Stimulated activated CD4-positive, alpha-beta T cell treated with anti-CD3 and anti-CD28 coated beads, Interleukin-12 subunit alpha, Interleukin-12 subunit beta, amount 100 ng/mL, for 48 hours (primary cell): ENCODE data around the gene FAM229B.

Experiments
- DNase-seq, 3 donors: peaks; one replicate each; pipeline ENCODE4 v3.0.0-alpha.2; 2020; ENCODE audit warnings: low read depth in 2 of 3, low spot score in 1 of 3

FAM229B gene

DNA sequence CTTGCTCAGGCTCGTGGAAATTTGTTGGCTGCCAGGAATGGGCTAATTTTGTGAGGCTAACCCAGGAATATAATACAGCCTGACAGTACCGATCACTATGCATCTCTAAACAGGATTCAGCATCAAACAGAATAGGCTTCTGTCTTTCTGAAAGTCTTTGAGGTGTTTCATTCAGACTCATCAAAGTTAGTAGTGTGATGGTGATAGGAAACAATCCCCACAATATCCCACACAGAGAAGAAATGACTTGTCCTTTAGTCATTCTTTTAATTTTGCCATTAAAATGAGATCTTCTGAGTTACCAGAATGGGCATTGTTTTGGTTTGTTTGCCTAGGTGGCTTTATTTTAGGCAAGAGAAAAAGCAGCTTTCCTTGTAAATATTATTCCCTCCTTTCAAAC is 54.3 kb downstream of the FAM229B start:
- no peak for DNase-seq

DNA sequence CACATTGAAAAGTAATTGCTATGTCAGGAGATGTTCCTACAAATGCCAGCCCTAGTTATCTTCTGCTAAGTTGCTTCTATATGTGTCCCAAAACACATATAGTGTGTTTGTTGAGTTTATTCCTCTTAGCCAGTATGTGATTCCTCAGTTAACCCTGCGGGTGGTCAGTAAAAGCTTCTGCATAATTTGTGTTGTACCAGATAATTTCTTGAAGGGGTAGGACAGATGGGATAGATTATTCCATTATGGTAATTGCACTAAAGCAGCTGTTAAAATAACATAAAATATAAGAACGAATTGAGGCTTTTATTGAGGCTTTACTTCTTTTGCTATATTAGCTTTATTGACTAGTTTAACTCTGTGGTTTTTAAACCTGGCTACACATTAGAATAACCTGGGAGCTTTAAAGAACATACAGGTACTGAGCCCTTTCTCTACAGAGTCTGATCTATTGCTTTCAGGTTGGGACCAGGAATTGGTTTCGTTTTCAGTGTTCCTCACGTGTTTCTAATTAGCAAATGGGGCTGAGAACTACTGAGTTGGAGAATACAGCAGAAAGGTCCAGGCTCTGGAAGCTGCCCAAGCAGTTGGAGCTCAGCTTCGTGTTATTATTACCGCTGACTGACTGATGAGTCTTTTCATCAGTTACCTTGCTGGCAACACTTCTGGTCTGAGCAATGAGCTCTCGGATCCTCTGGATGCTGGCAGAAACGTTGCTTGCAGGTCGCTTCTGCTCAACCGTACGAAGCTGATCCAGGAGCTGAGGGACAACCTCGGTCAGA is 56.9 kb downstream of the FAM229B start:
- DNase-seq = no peak

DNA sequence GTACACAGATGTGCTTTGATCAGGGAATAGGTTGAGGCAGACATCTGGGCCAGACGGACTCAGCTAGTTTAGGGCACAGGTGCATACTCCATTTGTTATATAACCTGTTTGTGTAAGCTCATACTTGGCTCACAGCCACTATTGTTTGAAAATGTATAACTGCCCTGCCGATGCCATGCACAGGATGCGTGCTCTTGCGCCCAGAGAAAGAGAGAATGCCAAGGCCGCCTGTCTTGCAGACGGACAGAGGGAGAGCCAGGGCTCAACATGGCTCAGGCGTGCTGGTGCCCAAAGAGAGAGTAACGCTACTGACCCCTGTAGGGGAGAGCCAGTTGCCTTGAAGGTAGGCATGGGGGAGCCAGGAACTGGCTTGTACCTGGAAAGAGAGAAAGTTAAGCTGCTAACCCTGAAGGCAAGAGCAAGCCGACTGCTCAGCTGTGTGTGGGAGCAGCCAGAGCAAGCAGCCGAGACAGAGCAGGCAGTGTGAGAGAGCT is 57.7 kb downstream of the FAM229B start:
- DNase-seq = no peak

DNA sequence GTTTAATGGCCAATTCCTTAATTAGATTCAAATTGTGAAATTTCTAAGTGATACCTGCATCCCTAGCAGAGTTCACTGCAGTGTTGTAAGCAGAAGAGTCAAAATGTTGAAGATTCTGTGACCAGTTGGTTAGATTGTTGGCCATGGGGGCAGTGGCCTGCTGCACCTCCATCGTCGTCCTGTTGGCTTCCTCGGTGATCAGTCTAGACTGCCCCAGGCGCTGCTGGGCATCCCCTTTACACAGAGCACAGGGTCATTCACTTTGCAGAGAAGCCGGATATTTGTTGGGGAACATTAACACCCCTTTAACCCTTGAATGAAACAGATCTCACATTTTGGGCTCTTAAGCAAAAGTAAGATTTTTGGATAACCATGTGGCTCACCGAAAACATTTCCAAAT is 60.7 kb downstream of the FAM229B start:
- DNase-seq = no peak

DNA sequence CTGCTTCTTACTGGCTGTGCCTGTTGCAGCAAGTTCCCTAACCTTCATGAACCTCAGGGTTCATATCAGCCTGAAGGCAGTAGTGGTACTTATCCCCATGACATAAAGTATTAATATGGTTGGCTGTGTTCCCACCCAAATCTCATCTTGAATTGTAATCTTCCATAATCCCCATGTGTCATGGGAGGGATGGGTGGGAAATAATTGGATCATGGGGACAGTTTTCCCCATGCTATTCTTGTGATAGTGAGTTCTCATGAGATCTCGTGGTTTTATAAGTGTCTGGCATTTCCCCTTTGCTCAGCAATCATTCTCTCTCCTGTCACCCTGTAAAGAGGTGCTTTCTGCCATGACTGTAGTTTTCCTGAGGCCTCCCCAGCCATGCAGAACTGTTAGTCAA is 61.8 kb downstream of the FAM229B start:
- no peak for DNase-seq

DNA sequence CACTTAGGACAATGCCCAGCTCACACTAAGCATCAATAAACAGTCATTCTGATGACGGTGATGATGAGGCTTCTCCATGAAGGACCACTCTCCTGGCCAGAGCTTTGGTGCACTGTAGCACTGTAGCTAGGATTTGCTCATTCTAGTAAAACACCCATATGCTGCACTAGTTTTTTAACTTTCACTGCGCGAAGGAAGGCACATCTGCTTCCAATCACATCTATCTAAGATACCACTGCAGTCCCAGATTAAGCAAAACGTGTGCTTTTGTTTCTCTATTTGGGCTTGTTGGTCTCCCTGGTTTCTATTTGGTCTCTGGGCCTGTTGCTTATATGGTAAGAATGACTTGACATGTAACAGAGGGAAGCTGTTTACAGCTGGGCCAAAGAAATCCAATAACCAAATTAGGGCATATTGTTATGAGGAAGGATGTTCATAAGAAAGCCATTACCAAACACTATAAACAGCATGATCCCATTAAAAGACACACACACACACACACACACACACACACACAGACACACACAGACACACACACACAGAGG is 62.4 kb downstream of the FAM229B start:
- DNase-seq = no peak

DNA sequence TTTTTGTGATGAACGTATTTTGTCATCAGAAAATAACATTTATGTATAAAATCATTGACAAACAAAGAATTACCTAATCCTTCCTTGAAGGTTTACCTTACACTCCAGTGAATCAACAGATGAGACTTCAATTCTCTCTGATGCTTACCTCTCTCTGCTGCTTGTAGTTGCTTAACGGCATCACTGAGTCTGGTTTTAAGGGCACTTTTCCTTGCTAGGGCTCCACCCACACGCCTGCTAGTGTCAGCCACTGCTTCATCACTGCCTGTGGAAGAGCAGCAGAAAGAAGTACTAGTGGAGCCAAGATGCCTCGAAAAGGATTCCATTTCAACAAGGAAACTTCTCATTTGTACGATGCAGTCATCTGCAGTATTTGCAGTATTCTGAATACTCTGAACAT is 63.0 kb downstream of the FAM229B start:
- no peak for DNase-seq
